ENCODE results near the gene DOCK11.

The DOCK11 gene

DNA sequence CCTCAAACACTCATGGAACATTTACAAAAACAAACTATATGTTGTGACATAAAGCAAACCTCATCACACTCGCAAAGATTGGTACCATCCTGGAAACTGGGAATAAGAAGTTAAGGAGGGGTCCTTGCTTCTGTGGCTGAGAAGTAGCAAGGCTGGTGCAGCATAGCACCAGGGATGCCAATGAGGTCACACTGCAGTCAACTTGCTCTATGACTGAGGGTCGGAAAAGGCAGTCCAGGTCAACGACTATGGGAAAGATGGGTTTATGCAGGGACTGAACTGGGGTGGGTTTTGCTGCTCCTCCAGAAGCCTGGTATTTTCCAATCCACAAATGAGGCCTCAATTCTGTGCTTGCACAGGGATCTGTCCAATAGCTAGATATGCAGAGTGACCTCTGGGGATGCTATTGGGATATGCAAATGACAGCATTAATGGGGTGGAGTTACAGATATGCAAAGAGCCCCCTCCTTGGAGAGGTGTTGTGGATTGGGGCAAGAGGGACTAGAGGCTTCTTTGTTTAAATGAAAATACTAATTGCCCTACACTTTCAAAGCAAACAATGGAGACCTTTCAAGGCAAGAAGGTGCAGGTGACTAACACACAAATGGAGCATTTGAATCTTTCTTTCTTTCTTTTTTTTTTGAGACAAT is 224.6 kb downstream of the DOCK11 start:
- TF ChIP-seq, protein P1, sequence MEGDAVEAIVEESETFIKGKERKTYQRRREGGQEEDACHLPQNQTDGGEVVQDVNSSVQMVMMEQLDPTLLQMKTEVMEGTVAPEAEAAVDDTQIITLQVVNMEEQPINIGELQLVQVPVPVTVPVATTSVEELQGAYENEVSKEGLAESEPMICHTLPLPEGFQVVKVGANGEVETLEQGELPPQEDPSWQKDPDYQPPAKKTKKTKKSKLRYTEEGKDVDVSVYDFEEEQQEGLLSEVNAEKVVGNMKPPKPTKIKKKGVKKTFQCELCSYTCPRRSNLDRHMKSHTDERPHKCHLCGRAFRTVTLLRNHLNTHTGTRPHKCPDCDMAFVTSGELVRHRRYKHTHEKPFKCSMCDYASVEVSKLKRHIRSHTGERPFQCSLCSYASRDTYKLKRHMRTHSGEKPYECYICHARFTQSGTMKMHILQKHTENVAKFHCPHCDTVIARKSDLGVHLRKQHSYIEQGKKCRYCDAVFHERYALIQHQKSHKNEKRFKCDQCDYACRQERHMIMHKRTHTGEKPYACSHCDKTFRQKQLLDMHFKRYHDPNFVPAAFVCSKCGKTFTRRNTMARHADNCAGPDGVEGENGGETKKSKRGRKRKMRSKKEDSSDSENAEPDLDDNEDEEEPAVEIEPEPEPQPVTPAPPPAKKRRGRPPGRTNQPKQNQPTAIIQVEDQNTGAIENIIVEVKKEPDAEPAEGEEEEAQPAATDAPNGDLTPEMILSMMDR (conservative IDR thresholded peaks at IDR 0.05; ENCODE audit: low read depth, low read length) = no peak
- H3K4me3 ChIP-seq (ENCODE audit: low read depth, low read length) = no peak overlapping the region

DNA sequence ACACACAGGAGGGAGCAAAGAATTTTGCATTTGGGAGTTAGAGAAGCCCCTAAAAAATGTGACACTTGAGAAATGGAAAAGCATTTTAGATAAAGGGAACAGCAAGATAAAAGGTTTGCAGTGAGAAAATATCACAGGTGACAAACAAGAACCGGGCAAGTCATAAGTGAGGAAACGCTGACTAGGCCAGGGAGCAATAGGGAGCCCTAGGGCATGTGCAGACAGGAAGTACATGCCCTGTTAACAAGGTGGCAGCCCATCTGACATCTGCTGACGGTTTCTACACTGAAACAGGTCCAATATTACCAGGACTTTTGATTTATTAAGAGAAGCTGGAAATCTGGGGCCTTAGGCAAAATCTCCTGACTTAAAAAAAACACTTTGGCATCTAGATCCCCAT is 227.8 kb downstream of the DOCK11 start:
- H3K4me3 ChIP-seq (ENCODE audit: low read depth, low read length) = no peak overlapping the region
- TF ChIP-seq, protein P1 (conservative IDR thresholded peaks at IDR 0.05; ENCODE audit: low read depth, low read length) = no peak
- no peak for DNase-seq (ENCODE audit: low read depth)

More for the DNA sequence above, 224.6 kb downstream of the DOCK11 start:
- no peak for DNase-seq (ENCODE audit: low read depth)

DNA sequence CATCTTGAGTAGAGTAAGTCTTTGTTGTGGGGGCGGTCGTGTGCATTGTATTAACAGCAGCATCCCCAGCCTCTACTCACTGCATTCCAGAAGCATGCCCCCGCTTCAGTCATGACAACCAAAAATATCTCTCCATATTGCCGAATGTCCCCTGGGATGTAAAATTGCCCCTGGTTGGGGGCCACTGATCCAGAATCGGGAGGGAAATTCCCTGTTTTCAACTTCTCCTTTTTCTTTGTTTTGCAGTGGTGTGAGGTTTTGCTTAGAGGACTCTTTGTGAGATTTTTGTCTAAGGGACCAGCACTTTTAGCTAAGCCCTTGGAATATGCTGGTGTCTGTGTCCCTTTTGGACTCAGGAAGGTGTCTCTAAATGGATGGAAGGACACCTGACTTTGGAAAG is 228.8 kb downstream of the DOCK11 start:
- TF ChIP-seq, protein P1 (conservative IDR thresholded peaks at IDR 0.05; ENCODE audit: low read depth, low read length) = no peak
- DNase-seq (ENCODE audit: low read depth) = no peak
- no peak overlapping the region for H3K4me3 ChIP-seq (ENCODE audit: low read depth, low read length)

DNA sequence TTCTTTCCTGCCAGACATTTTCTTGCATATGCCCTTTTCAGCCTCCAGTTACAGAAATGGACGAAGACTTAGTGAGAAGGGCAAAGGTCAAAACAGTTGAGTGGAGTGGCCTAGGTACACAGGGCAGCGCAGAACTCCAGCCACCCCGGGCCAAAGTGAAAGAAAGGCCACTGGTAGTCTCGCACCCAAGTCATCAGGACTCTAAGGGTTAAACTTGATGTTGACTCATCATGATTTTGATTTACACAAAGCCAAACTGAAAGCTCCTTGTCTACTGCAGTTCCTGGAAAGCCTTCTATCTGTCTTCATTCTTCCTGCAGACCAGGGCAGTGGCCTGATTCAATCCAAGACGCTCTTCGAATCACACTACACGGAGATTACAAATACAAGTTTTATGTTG is 229.2 kb downstream of the DOCK11 start:
- peak; percentile 59 for DNase-seq (ENCODE audit: low read depth)
- H3K4me3 ChIP-seq (ENCODE audit: low read depth, low read length) = no peak overlapping the region
- TF ChIP-seq, protein P1 (conservative IDR thresholded peaks at IDR 0.05; ENCODE audit: low read depth, low read length) = no peak

- TF ChIP-seq, protein P1 (conservative IDR thresholded peaks at IDR 0.05; ENCODE audit: low read depth, low read length) = no peak
- H3K4me3 ChIP-seq (ENCODE audit: low read depth, low read length) = no peak overlapping the region
- DNase-seq (ENCODE audit: low read depth) = no peak
Measured at GRCh38 chrX:118726396-118726795, 230.8 kb downstream of the DOCK11 start.

- peak; percentile 90 for DNase-seq (ENCODE audit: low read depth)
- TF ChIP-seq, protein P1 (conservative IDR thresholded peaks at IDR 0.05; ENCODE audit: low read depth, low read length) = no peak
- peak within 1 kb of the TSS; percentile 69 for H3K4me3 ChIP-seq (ENCODE audit: low read depth, low read length)
Measured at GRCh38 chrX:118726887-118727685, 231.5 kb downstream of the DOCK11 start, which contains the start of gene IL13RA1. Gene IL13RA1 (plus strand): TSS chrX:118727606. CDS start chrX:118727639, 33 bp downstream.

Measured in choroid plexus epithelial cell (primary cell).